ENCODE measurements around the gene RAPGEF1. TPM values are rescaled to one million over a fixed set of nuclear protein-coding genes. Genes with fewer than 3 reads are reported as not detected.
A peak's percentile ranks its signal among the peaks of the same experiment; 100 is the strongest.

The RAPGEF1 gene
- polyA plus RNA-seq, 2 of the 4 experiments (the other 2 are of a cell fraction), result 21.6 to 27.7 TPM

- ATAC-seq, result peak; percentile 55 to 58
- H3K4me2 ChIP-seq, result peak overlapping the region; percentile 70
- TF ChIP-seq BHLHE40 (IDR thresholded peaks at IDR 0.05; ENCODE audit: low read depth, low read length) (no peak), MAZ (IDR thresholded peaks at IDR 0.05; ENCODE audit: borderline replicate concordance, low read depth, low read length) (no peak), HOXB5 (CRISPR knock-in tag; IDR thresholded peaks at IDR 0.05) (no peak), CHD4 (IDR thresholded peaks at IDR 0.05; ENCODE audit: borderline replicate concordance) (no peak), CTCF (IDR thresholded peaks at IDR 0.05) (no peak)
- DNase-seq (ENCODE audit: low read depth in 1 of 2, low spot score in 1 of 2), result no peak
- FAIRE-seq, result no peak
- ChIA-PET CTCF (interaction anchor here (0.7 to 9.5 kb wide), 8 partner anchors 19 to 677 kb away, joined by 3 to 68 read pairs (median 8); partner anchors contain the start of gene RAPGEF1), POLR2A (no interaction called here)
- H3K4me1 ChIP-seq, result peaks cover 18% of the 10 kb centered on the region
- no peak overlapping the region for H3K4me3 ChIP-seq
- H3K27ac ChIP-seq, result peak overlapping the region; percentile 57 to 78
- no peaks in the 10 kb centered on the region for H3K9me3 ChIP-seq
- 56% methylated on average over 5 of the region's 5 CpGs for WGBS (ENCODE audit: missing lambda C conversion rate)
Measured at GRCh38 chr9:131635892-131636291, 104.0 kb downstream of the RAPGEF1 start.

GRCh38 chr9:131635285-131635684 is 104.6 kb downstream of the RAPGEF1 start:
- Histone ChIP-seq H3K4me1 (peaks cover 18% of the 10 kb centered on the region), H3K4me3 (no peak overlapping the region), H3K9me3 (no peaks in the 10 kb centered on the region), H3K4me2 (peak overlapping the region; percentile 70), H3K27ac (peak overlapping the region; percentile 63 to 78)
- ATAC-seq (peak; percentile 99), DNase-seq (ENCODE audit: low read depth in 1 of 2, low spot score in 1 of 2) (peak; percentile 89 to 90), FAIRE-seq (no peak)
- ChIA-PET CTCF (interaction anchor here (0.7 to 9.5 kb wide), 15 partner anchors 11 to 678 kb away, joined by 3 to 68 read pairs (median 4); partner anchors contain the start of gene RAPGEF1), POLR2A (no interaction called here)
- 0% methylated on average over 6 of the region's 6 CpGs for WGBS (ENCODE audit: missing lambda C conversion rate)
- TF ChIP-seq RARB (CRISPR knock-in tag; IDR thresholded peaks at IDR 0.05) (no peak), REST (IDR thresholded peaks at IDR 0.05) (no peak), SMC3 (IDR thresholded peaks at IDR 0.05) (peak; percentile 25; the same call in 1 of the 3 replicates), RCOR1 (IDR thresholded peaks at IDR 0.05; ENCODE audit: low read depth, low read length) (no peak), BHLHE40 (IDR thresholded peaks at IDR 0.05; ENCODE audit: low read depth, low read length) (no peak), HMGXB4 (CRISPR knock-in tag; IDR thresholded peaks at IDR 0.05; ENCODE audit: borderline replicate concordance) (no peak), RAD21 (conservative IDR thresholded peaks at IDR 0.05 in 1 of 2, IDR thresholded peaks at IDR 0.05 in 1 of 2) (peak in 1 of 2 experiments; percentile 22; a peak in 1 of 5 replicates), EHMT2 (IDR thresholded peaks at IDR 0.05; ENCODE audit: low read depth) (no peak), BCL3 (IDR thresholded peaks at IDR 0.05) (no peak), ZSCAN20 (CRISPR knock-in tag; IDR thresholded peaks at IDR 0.05) (no peak), USF2 (IDR thresholded peaks at IDR 0.05) (no peak), ZFP36 (IDR thresholded peaks at IDR 0.05; ENCODE audit: borderline replicate concordance, partially characterized antibody) (no peak), JUNB (IDR thresholded peaks at IDR 0.05) (peak; percentile 48; the same call in 1 of the 2 replicates), SREBF2 (IDR thresholded peaks at IDR 0.05) (no peak), NPAS2 (CRISPR knock-in tag; IDR thresholded peaks at IDR 0.05; ENCODE audit: borderline replicate concordance) (no peak), NR3C1 (IDR thresholded peaks at IDR 0.05) (no peak), FOSB (CRISPR knock-in tag; IDR thresholded peaks at IDR 0.05) (no peak), HOXB13 (CRISPR knock-in tag; IDR thresholded peaks at IDR 0.05; ENCODE audit: low read depth) (no peak), E2F6 (IDR thresholded peaks at IDR 0.05; ENCODE audit: borderline replicate concordance, low read depth) (no peak), GATA3 (IDR thresholded peaks at IDR 0.05; ENCODE audit: borderline replicate concordance) (no peak), CEBPB (IDR thresholded peaks at IDR 0.05) (peak in 1 of 2 experiments; percentile 81; a peak in 2 of 4 replicates), HDAC2 (IDR thresholded peaks at IDR 0.05) (no peak), RNF2 (IDR thresholded peaks at IDR 0.05; ENCODE audit: borderline replicate concordance, low read depth) (no peak), CHD4 (IDR thresholded peaks at IDR 0.05; ENCODE audit: borderline replicate concordance) (no peak)
